ELF-1 (cell line): ENCODE data around the gene PTPN18.

Source experiments
- DNase-seq: peaks from one replicate; pipeline ENCODE4 v3.0.0-alpha.2; 2016; ENCODE audit warnings: low read depth, low spot score

PTPN18 gene

DNA sequence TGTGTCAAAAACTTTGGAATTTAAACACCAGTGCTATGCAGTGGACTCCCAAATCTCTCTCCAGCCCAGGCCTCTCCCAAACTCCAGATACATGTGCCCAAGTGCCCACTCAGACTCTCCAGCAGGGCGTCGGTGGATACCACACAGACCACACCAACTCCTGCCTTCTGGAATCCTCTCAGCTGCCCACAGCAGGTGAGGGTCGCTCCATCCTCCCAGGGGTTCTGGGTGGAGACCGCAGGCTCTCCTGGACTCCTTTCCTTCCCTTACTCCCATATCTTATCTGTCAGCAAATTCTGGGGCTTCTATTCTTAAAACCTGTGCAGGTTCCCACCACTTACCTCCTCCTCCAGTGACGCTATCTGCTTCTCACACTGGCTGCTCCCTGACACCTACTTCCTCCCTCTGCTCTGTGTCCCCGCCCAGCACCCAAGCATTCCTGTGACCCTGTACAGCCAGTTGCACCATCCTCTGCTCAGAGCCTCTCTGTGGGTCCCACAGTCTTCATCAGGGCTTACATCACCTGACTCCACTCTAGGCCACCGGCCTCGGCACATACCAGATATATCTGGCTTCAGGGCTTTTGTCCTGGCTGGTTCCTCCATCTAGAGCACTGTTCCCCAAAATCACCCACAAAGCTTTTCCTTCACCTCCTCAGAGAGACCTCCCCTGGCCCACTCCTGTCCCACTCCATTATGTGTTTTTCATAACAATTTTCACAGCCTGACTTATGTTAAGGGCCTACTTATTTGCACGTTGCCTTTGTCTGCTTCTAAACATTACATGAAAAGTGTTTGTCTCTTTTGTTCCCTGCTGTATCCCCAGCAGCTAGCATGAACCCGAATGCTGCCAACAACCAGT, 15.7 kb upstream of the PTPN18 start:
- no peak for DNase-seq

GRCh38 chr2:130341562-130342019, 14.3 kb upstream of the PTPN18 start:
- no peak for DNase-seq

DNA sequence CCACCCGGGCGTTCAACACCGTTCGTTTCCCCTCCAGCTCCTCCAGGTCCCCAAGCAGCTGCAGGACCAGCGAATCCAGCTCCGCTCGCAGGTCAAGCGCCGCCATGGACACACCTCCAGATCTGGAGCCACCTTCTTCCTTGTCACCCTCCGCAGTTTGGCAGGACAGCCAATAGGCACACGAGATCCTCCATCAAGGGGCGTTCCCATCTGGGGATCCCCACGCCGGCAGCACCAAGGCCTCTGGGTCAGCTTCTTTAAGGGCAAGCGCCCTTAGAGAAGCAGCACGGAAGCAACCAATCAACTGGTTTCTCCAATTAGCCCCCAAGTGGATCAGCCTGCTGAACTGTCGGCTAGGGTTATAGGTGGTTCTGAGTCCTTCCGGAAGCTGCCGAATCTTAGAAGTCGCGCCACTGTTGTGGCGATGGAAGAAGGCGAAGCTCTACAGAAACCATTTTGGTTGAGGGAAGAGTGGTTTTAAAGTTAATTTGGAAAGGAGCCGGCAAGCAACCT, 13.8 kb upstream of the PTPN18 start:
- peak; percentile 97 for DNase-seq

GRCh38 chr2:130342533-130343275, 13.2 kb upstream of the PTPN18 start, which contains the start of gene IMP4:
Gene IMP4 (plus strand): TSS chr2:130342897. CDS start chr2:130342933, 36 bp downstream.
- peak; percentile 98 for DNase-seq

- no peak for DNase-seq
Observed at GRCh38 chr2:130344578-130344977, 11.3 kb upstream of the PTPN18 start.

GRCh38 chr2:130345091-130345490, 10.8 kb upstream of the PTPN18 start:
- no peak for DNase-seq

- DNase-seq, result no peak
Observed at GRCh38 chr2:130345611-130346010, 10.2 kb upstream of the PTPN18 start.

DNA sequence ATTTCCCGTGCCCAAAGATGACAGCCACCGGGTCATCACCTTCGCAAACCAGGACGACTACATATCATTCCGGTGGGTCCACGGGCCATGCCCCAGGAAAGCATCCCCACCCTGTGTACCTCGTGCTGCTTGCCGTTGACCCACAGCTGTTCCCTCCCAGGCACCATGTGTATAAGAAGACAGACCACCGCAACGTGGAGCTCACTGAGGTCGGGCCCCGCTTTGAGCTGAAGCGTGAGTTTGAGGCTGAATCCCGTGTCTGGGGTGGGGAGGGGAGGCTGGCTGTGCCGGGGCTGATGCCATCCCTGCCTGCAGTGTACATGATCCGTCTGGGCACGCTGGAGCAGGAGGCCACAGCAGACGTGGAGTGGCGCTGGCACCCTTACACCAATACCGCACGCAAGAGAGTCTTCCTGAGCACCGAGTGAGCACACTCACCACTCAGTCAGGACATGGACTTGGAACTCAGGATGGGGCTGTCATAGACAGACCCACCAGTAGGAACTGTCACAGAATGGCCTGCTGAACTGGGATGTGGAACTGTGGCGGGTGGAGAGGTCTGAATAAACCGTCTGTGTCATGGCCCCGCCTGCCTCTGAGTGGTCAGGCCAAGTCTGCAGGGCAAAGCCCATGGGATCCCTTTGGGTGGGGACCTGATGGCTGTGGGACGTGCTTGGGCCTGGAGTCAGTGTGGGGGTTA, 9.7 kb upstream of the PTPN18 start:
- DNase-seq, result no peak

DNA sequence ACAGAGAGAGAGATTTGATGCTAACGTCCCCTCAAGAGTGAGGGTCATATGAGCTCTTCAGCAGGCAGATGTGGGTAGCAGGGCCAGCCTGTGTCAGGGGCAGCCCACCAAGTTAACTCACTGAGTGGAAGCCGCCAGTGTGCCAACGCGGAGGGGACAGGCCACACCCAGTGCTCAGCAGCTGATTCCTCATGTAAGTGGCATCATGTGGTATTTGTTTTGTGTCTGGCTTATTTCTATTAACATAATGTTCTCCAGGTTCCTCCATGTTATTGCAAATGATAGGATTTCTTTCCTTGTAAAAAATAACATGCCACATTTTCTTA, 9.2 kb upstream of the PTPN18 start:
- DNase-seq, result no peak

GRCh38 chr2:130347220-130347925, 8.5 kb upstream of the PTPN18 start:
- no peak for DNase-seq

DNA sequence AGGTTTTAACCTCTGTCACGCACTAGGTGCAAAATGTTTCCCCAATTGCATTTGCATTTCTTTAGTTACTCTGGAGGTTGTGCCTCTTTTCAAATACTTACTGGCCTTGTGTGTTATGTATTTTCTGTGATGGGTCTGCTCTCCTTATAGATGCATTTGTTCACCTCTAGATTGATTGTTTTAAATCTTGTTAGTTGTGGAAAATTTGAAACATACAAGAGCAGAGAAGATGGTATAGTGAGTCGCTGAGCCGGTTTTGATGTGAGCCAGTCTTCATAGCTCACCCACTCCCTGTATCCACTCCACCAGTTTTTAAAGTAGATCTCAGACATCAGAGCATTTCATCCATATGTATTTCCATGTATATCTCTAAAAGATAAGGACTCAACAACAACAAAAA, 6.7 kb upstream of the PTPN18 start:
- DNase-seq, result no peak

DNA sequence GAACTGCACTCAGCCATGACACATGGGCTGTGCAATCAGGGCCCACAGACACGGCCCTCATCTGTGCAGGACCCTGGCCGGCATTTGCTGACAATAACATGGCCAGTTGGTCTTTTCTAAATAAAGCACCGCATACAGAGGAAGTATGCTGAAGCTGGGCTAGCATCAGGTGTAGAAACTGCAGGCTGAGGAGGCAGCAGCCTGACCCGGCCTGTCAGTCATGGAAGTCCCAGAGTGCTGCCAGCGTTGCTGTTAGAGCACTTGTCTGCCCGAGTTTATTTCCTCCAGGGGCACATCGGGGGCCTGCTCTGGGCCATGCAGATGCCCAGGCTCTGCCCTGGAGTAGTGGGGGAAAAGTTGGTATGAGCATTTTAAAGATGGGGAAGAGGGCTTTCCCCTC, 4.1 kb upstream of the PTPN18 start:
- DNase-seq, result no peak

DNA sequence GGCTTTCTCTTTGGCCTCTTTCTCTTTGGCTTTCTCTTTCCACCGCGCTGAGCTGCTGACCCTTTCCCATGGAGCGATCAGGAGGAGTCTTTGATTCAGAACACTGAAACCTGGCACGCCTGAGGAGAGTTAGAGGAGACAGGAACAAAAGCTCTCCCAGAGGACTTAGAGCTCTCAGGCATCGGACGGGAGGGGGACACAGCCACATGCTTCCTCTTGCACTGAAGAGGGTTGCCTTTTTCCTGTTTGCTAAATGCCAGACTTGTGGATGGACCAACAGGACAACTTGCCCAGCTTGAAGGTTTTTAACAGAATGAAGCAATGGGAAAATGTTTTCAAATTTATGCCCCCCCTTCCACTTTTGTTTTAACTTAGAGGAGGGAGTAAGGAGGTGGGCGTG, 3.6 kb upstream of the PTPN18 start:
- no peak for DNase-seq

- DNase-seq, result no peak
Observed at GRCh38 chr2:130353291-130354138, 2.3 kb upstream of the PTPN18 start.

GRCh38 chr2:130354139-130354428, 1.8 kb upstream of the PTPN18 start:
- DNase-seq, result no peak

- DNase-seq, result no peak
Observed at GRCh38 chr2:130355172-130355577, 681 bp upstream of the PTPN18 start.

GRCh38 chr2:130357864-130358263, 2.0 kb downstream of the PTPN18 start:
- no peak for DNase-seq

DNA sequence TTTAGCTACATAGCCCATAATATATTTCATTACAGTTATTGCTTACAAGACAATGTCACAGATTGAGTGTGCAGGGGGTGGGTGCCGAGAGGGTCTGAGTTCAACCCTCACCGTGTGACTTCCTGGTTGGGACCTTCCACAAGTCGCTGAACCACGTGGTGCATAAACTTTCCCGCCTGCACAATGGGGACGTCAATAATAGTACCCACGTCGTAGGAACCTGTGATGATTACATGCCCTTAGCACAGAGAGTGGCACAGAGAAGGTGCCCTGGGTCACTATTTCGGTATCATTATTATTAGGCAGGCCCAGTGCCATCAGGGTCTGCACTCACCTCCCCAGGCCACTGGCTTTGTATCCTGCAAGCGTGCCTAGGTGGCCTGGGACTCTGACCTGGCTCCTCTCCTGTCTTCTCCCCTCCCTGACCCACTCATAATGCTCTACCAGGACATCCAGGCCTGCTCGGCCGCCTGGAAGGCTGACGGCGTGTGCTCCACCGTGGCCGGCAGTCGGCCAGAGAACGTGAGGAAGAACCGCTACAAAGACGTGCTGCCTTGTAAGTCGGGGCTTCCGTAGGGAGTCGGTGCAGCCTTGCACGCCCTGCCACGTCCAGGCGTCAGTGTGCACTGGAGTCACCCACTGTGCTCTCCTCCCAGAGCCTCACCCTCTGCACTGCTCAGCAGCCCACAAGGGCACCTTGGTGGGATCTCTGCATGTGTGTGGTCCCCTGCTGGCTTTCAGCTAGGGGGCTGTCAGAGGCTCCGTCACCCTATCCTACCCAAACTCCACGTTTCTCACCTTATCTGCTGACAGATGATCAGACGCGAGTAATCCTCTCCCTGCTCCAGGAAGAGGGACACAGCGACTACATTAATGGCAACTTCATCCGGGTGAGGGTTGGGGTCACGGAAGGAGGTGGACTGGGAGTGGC, 2.8 kb downstream of the PTPN18 start:
- no peak for DNase-seq

DNA sequence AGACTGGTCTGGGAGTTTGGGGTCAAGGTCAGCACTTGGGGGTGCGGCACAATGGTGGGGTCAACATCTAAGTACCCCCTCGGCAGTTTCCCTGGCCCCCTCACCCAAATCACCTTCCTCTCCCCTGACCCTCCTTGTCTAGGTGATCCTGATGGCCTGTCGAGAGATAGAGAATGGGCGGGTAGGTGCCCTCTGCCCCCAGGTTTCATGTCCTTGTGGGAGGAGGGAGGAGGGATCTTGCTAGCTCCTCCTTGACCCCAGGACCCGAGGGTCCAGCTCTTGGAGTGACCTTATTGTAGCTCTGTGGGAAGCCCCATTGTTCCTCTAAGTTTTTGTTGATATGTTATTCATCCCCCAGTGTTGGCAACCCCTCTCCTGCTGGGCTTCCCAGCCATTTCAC, 3.6 kb downstream of the PTPN18 start:
- no peak for DNase-seq

DNA sequence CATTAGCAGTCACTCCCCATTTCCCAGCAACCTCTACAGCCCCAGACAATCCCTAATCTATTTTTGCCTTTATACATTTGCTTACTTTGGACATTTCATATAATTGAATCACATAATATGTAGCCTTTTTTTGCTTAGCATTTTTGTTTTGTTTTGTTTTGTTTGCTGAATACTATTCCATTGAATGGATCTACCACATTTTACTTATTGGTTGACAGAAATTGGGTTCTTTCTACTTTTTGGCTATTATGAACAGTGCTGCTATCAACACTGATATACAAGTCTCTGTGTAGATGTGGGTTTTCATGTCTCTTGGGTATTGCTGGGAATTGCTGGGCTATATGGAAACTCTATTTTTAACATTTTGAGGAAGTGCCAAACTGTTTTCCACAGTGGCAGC, 7.6 kb downstream of the PTPN18 start:
- DNase-seq, result no peak
